ENCODE data around the gene MEF2D.

- TF ChIP-seq CTCF (IDR thresholded peaks at IDR 0.05) (no peak), POLR2A (IDR thresholded peaks at IDR 0.05) (no peak)
Observed at GRCh38 chr1:156494309-156494895, 6.2 kb downstream of the MEF2D start.

Measured in testis (tissue), 2 donors.